K562 (cell line): ENCODE data around the gene IP6K1. TPM values are rescaled to one million over a fixed set of nuclear protein-coding genes. Genes with fewer than 3 reads are reported as not detected.
A peak's percentile ranks its signal among the peaks of the same experiment; 100 is the strongest.
"Not testable (repeated sequence)": the region's sequence is repeated elsewhere in the genome, so short reads cannot be mapped to it uniquely, and the experiment has no call there.

Source experiments
- ATAC-seq: fragments of 200-7000 bp; cut with Tn5 transposase; 3 replicates; pipeline ENCODE4 v1.9.1; 2020; ENCODE audit warnings: moderate library complexity
- BruUV-seq: library from RNA; stranded (reverse); fragments of 400-500 nt; replicated peaks from 2 replicates; lab custom pipeline; 2021; lab: Mats Ljungman, UMichigan
- CTCF ChIA-PET: fragments of 300-600 bp; formaldehyde crosslinking; extraction: SDS; loops from one replicate; lab custom pipeline; 2021; ENCODE audit warnings: low intra/inter-chr PET ratio; lab: Yijun Ruan, JAX
- POLR2A ChIA-PET: fragments of 300-600, 350-650 bp; sonication (Branson Sonifier 250); formaldehyde crosslinking; extraction: SDS; loops from one replicate; lab custom pipeline; 2021; ENCODE audit warnings: antibody characterized with exemption, inconsistent platforms; lab: Yijun Ruan, JAX
- DNase-seq, 4 experiments: peaks; one replicate each; pipeline versions ENCODE4 v3.0.0 to v3.0.0-alpha.2; 2011 to 2018; ENCODE audit warnings: low spot score in 3 of 4, mixed read lengths in 3 of 4; ENCODE audit errors: extremely low read depth in 1 of 4
- FAIRE-seq: peaks from 2 replicates; lab custom pipeline; 2011; peaks lifted over from hg19 to GRCh38; lab: Jason Lieb, UNC
- H2AFZ ChIP-seq: 2 replicates; pipeline ENCODE4 v1.6.0; 2011; ENCODE audit warnings: low read depth, low read length, control low read depth, inconsistent platforms
- H3K27ac ChIP-seq: fragments of 200-600 bp; 3 replicates; pipeline ENCODE4 v1.8.0; 2011; ENCODE audit warnings: low read depth, mild to moderate bottlenecking, control low read depth, inconsistent platforms, low read length, moderate library complexity, mixed read lengths; ENCODE audit errors: extremely low read depth
- H3K27me3 ChIP-seq, 2 experiments: fragments of 300-600 bp in 1 of 2; 2 replicates in 1 of 2; 3 replicates in 1 of 2; pipeline versions ENCODE4 v1.6.0 to v1.8.0; 2011; ENCODE audit warnings: inconsistent platforms in 2 of 2, low read length in 2 of 2, mild to moderate bottlenecking in 1 of 2, mixed read lengths in 1 of 2, moderate library complexity in 1 of 2; ENCODE audit not compliant: control insufficient read depth in 2 of 2, insufficient read depth in 2 of 2
- H3K36me3 ChIP-seq: fragments of 300-600 bp; 3 replicates; pipeline ENCODE4 v1.8.0; 2011; ENCODE audit warnings: mild to moderate bottlenecking, low read length, inconsistent platforms; ENCODE audit not compliant: control insufficient read depth, insufficient read depth
- H3K4me1 ChIP-seq, 2 experiments: fragments of 200-600 bp in 1 of 2; replicated peaks in 1 of 2; 2 replicates in 1 of 2; 3 replicates in 1 of 2; pipeline versions ENCODE4 v1.5.1 to v1.8.0; 2011; ENCODE audit warnings: inconsistent platforms in 2 of 2, low read length in 2 of 2, mild to moderate bottlenecking in 1 of 2, mixed read lengths in 1 of 2, moderate library complexity in 1 of 2; ENCODE audit not compliant: control insufficient read depth in 2 of 2, insufficient read depth in 2 of 2
- H3K4me2 ChIP-seq: 2 replicates; pipeline ENCODE4 v1.6.1; 2011; ENCODE audit warnings: low read length, control low read depth, inconsistent platforms, mixed read lengths; ENCODE audit not compliant: insufficient read depth
- H3K4me3 ChIP-seq: fragments of 200-600 bp; sonication (generic), shearing (Covaris generic); 2 replicates; pipeline ENCODE4 v1.5.1; 2016; ENCODE audit warnings: control low read depth, inconsistent platforms
- H3K79me2 ChIP-seq: fragments of 200-600 bp; 3 replicates; pipeline ENCODE4 v1.8.0; 2011; ENCODE audit warnings: low read length, inconsistent platforms; ENCODE audit not compliant: control insufficient read depth, insufficient read depth
- H3K9ac ChIP-seq, 2 experiments: 2 replicates each; pipeline versions ENCODE4 v1.6.0 to v1.6.1; 2011; ENCODE audit warnings: low read depth in 2 of 2, low read length in 2 of 2, control low read depth in 1 of 2, inconsistent platforms in 1 of 2, mild to moderate bottlenecking in 1 of 2, mixed read lengths in 1 of 2; ENCODE audit not compliant: insufficient read depth in 1 of 2
- H3K9me1 ChIP-seq: one replicate; pipeline ENCODE4 v1.6.0; 2011; ENCODE audit warnings: inconsistent platforms, mild to moderate bottlenecking, low read length, moderate library complexity; ENCODE audit not compliant: control insufficient read depth, insufficient read depth
- H3K9me3 ChIP-seq: replicated peaks from 2 replicates; pipeline ENCODE4 v1.5.1; 2011; ENCODE audit warnings: low read depth, low read length, inconsistent platforms; ENCODE audit not compliant: control insufficient read depth, insufficient read depth
- H4K20me1 ChIP-seq: replicated peaks from 2 replicates; pipeline ENCODE4 v1.6.1; 2011; ENCODE audit warnings: low read length, inconsistent platforms, mixed read lengths; ENCODE audit not compliant: control insufficient read depth, insufficient read depth
- COPS2 ChIP-seq: fragments of 450-650 bp; conservative IDR thresholded peaks from 2 replicates; pipeline ENCODE4 v1.6.1; 2016; ENCODE audit warnings: mild to moderate bottlenecking, moderate library complexity
- CTBP1 ChIP-seq: fragments of 450-650 bp; IDR thresholded peaks from 2 replicates; pipeline ENCODE4 v1.6.1; 2016; ENCODE audit warnings: borderline replicate concordance
- HNRNPUL1 ChIP-seq: fragments of 200-400 bp; formaldehyde crosslinking; IDR thresholded peaks from 2 replicates; pipeline ENCODE4 v1.6.1; 2017; ENCODE audit warnings: low read length
- PML ChIP-seq: IDR thresholded peaks from 2 replicates; pipeline ENCODE4 v1.6.1; 2012; ENCODE audit warnings: low read length, inconsistent platforms
- RBBP5 ChIP-seq: fragments of 200-600 bp; sonication (generic); IDR thresholded peaks from 2 replicates; pipeline ENCODE4 v1.6.1; 2012; ENCODE audit warnings: borderline replicate concordance, mild to moderate bottlenecking, low read length, control low read depth, inconsistent platforms; ENCODE audit not compliant: insufficient read depth, poor library complexity, severe bottlenecking
- SAP30 ChIP-seq: fragments of 200-600 bp; sonication (generic); IDR thresholded peaks from 2 replicates; pipeline ENCODE4 v1.6.1; 2012; ENCODE audit warnings: borderline replicate concordance, low read depth, mild to moderate bottlenecking, moderate library complexity, low read length, control low read depth, inconsistent platforms; ENCODE audit not compliant: insufficient read depth, poor library complexity, severe bottlenecking
- SOX6 ChIP-seq: fragments of 450-650 bp; IDR thresholded peaks from 2 replicates; pipeline ENCODE4 v1.6.1; 2014; ENCODE audit warnings: mild to moderate bottlenecking
- WGBS: fragments of 100-300 bp; shearing (Covaris generic); methylation state at CpG from one replicate; pipeline ENCODE4 v1.1.6; 2016; ENCODE audit warnings: low coverage, mixed read lengths; ENCODE audit not compliant: insufficient coverage; ENCODE audit errors: missing lambda C conversion rate; 5-methylcytosine and 5-hydroxymethylcytosine counted together
- in situ Hi-C: fragments of 300-500 bp; cut with MboI; formaldehyde crosslinking; loops from 4 replicates; pipeline ENCODE4 v1.15.0; 2018; ENCODE audit warnings: inconsistent platforms, mixed read lengths
- intact Hi-C: fragments of 100-400 bp; cut with micrococcal nuclease; formaldehyde crosslinking; loops from 2 replicates; pipeline ENCODE4 v1.14.2; 2022
- polyA plus RNA-seq, 8 experiments: library from polyadenylated mRNA; depleted of rRNA in 4 of 8; stranded (reverse) in 5 of 8; unstranded in 3 of 8; fragments of >200 nt; fragmentation: Nextera tagmentation in 2 of 8; fragmentation: Illumina TruSeq in 1 of 8; extraction: Ambion mirVana in 2 of 8; extraction: Trizol in 1 of 8; gene quantifications; 2 replicates each; pipeline versions ENCODE4 v1.2.1 to v1.2.3, GENCODE V29; 2011 to 2014; ENCODE audit warnings: inconsistent platforms in 1 of 8, missing spikeins in 1 of 8
- total RNA-seq, 7 experiments: library from RNA; depleted of rRNA in 6 of 7; stranded (reverse); fragments of >200 nt in 6 of 7; fragmentation: Illumina TruSeq in 2 of 7; extraction: Trizol in 2 of 7; gene quantifications; 2 replicates each; pipeline versions ENCODE4 v1.2.1 to v1.2.3, GENCODE V29; 2011 to 2021; ENCODE audit warnings: low replicate concordance in 1 of 7
- TF ChIP-seq, protein P1 (sequence below): fragments of 450-650 bp; IDR thresholded peaks from 2 replicates; pipeline ENCODE4 v1.6.1; 2016; ENCODE audit warnings: borderline replicate concordance
- TF ChIP-seq, protein P2 (sequence below): fragments of 250-450 bp; sonication (Bioruptor Pico); IDR thresholded peaks from 2 replicates; pipeline ENCODE4 v1.8.0; 2022; ENCODE audit warnings: moderate library complexity, mild to moderate bottlenecking, inconsistent platforms

IP6K1 gene
- total and polyA plus RNA-seq, 9 of the 15 experiments (the other 6 are each of a cell fraction or from before 2014, with no cell fraction given) = 0.46 to 29.2 (median 13.1) TPM

DNA sequence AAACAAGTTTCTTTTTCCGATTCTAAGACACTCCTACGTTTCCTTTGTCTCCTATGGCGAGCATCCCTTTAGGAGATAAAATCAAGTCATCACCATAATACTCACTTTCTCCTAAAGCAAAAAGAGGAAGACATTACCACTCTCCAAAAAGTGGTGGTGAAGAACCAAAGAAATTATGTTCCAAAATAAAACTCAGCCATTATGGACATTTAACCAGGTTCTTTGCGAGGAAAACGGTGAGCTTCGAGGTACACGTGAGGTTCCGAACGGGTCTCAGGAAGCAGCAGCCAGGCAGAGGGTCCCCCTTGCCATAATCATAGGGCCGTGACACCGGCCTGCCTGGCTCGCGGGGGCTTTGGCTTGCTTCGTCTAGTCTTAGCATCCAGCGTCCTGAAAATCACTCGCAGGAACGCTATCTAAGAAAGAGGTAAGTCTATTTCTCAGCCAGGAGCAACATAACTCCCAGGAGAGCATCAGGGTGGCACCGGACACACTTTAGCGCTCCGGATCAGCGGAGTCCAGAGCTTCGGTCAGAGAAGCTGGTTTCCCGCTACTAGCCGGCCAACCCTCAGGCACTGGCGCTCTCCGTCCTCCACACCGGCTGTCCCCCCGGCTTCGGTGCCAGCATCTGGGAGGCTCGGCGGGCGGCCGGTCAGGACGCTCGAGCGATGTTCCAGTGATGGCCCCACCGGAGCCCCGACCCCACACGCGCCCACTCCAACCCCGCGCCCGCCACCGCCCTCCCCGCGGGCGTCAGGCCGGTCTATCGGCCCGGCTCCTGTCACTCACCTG is 581 bp downstream of the IP6K1 start (continued):
- TF ChIP-seq RBBP5 (peak; percentile 7), PML (peak; percentile 5; the same call in 1 of the 2 replicates), HNRNPUL1 (no peak), SAP30 (peak; percentile 37), SOX6 (0 out of 2 replicates have a peak, but pooled peaks have one; percentile 13), CTBP1 (0 out of 2 replicates have a peak, but pooled peaks have one; percentile 15), COPS2 (no peak)
- TF ChIP-seq, protein P1, sequence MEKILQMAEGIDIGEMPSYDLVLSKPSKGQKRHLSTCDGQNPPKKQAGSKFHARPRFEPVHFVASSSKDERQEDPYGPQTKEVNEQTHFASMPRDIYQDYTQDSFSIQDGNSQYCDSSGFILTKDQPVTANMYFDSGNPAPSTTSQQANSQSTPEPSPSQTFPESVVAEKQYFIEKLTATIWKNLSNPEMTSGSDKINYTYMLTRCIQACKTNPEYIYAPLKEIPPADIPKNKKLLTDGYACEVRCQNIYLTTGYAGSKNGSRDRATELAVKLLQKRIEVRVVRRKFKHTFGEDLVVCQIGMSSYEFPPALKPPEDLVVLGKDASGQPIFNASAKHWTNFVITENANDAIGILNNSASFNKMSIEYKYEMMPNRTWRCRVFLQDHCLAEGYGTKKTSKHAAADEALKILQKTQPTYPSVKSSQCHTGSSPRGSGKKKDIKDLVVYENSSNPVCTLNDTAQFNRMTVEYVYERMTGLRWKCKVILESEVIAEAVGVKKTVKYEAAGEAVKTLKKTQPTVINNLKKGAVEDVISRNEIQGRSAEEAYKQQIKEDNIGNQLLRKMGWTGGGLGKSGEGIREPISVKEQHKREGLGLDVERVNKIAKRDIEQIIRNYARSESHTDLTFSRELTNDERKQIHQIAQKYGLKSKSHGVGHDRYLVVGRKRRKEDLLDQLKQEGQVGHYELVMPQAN = peak; percentile 19; the same call in 1 of the 2 replicates
- TF ChIP-seq, protein P2, sequence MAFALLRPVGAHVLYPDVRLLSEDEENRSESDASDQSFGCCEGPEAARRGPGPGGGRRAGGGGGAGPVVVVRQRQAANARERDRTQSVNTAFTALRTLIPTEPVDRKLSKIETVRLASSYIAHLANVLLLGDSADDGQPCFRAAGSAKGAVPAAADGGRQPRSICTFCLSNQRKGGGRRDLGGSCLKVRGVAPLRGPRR (CRISPR knock-in tag) = no peak

DNA sequence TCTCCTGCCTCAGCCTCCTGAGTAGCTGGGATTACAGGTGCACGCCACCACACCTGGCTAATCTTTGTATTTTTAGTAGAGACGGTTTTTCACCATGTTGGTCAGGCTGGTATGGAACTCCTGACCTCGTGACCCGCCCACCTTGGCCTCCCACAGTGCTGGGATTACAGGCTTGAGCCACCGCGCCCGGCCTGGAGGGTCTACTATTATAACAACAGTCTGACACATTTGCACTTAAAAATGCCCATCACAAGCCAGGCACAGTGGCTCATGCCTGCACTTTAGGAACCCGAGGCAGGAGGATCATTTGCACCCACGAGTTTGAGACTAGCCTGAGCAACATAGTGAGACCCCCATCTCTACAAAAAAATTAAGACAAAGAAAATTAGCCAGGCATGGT is 4.1 kb downstream of the IP6K1 start:
- H3K9me1 ChIP-seq, ATAC-seq, H3K27me3 ChIP-seq, intact Hi-C loops, H3K4me3 ChIP-seq, in situ Hi-C loops, H3K4me2 ChIP-seq, H3K27ac ChIP-seq, H3K9me3 ChIP-seq, H4K20me1 ChIP-seq, DNase-seq, FAIRE-seq, H2AFZ ChIP-seq, H3K9ac ChIP-seq, CTCF ChIA-PET, BruUV-seq: not testable (repeated sequence)
- POLR2A ChIA-PET = interaction anchor here (0.6 kb wide), 1 partner anchor 12 kb away, joined by 3 read pairs; no protein-coding TSS in a partner anchor
- 93% methylated on average over 2 of the region's 9 CpGs for WGBS
- Histone ChIP-seq H3K79me2 (peaks cover 78% of the 10 kb centered on the region), H3K36me3 (peaks cover 43% of the 10 kb centered on the region; the same call in 2 of the 3 replicates), H3K4me1 (peaks cover 10 to 12% of the 10 kb centered on the region in 2 experiments; a peak in 4 of 5 replicates)
